Activated CD8-positive, alpha-beta memory T cell treated with anti-CD3 and anti-CD28 coated beads, Interleukin-2, amount 50 U/mL, for 4 hours (primary cell): ENCODE measurements around the gene RNF208.
"Not testable (repeated sequence)": the region's sequence is repeated elsewhere in the genome, so short reads cannot be mapped to it uniquely, and the experiment has no call there.

Experiments
- DNase-seq: peaks from one replicate; pipeline ENCODE4 v3.0.0-alpha.2; 2020

RNF208 gene, protein sequence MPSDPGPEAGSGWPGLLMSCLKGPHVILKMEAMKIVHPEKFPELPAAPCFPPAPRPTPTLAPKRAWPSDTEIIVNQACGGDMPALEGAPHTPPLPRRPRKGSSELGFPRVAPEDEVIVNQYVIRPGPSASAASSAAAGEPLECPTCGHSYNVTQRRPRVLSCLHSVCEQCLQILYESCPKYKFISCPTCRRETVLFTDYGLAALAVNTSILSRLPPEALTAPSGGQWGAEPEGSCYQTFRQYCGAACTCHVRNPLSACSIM

DNA sequence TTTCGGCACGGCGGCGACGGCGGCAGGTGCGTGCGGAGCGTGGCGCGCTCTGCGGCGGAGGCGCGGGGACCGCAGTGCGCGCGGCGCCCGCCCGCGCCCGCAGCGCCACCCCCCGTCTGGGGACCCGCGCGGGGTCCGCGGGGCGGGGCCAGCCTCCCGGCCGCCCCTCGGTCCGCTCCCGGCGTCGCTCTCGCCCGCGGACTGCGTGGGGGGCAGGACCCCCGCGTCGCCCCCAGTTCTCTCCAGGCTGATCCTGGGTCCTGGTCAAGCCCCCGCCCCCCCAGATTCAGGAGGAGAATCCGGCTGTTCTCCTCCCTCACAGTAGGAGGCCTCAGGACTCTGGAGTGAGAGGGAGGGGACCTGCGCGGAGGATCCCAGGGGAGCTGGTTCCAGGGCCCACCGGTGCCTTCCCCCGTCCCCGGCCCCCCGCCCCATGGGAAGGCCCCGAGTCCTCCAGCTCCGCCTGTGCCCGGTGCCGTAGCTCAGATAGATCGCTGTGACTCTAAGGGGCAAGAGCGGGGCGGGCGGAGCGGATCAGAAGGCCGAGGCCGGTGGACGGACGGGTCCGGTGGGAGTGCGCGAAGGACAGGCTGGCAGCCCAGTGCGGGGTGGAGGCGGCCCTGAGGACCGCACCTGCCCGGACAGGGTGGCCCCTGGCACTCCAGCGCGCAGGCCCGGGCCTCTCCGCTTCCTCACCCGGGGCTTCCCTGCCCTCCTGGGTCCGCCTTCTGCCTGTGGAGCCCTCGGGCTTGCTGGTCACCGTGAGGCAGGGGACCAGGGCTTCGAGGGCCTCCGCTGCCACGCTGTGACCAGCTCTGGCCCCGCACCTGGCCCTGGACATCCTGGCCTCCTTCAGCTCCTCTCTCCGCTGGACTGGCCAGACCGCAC lies at the start of gene RNF208:
Gene RNF208 (minus strand): TSS at position 51 of the 888 bp plus-strand sequence. CDS start 1,028 bp downstream, outside the sequence.
- no peak for DNase-seq

DNA sequence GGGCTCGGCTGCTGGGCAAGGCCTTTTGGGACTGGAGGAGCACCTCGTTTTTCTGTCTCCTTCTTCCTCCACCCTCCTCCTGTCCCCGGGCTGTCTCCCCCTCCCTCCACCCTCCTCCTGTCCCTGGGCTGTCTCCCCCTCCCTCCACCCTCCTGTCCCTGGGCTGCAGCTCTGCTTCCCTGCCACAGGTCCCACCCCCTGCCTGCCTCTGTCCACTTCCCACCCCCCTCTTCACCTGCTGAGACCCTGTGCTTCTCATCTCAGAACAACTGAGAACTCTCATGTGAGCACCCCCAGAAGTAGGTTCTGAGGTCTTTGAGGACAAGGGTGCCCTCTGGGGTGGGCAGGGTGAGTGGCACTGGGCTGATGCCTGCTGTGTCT lies 49.6 kb upstream of the RNF208 start:
- no peak for DNase-seq

DNA sequence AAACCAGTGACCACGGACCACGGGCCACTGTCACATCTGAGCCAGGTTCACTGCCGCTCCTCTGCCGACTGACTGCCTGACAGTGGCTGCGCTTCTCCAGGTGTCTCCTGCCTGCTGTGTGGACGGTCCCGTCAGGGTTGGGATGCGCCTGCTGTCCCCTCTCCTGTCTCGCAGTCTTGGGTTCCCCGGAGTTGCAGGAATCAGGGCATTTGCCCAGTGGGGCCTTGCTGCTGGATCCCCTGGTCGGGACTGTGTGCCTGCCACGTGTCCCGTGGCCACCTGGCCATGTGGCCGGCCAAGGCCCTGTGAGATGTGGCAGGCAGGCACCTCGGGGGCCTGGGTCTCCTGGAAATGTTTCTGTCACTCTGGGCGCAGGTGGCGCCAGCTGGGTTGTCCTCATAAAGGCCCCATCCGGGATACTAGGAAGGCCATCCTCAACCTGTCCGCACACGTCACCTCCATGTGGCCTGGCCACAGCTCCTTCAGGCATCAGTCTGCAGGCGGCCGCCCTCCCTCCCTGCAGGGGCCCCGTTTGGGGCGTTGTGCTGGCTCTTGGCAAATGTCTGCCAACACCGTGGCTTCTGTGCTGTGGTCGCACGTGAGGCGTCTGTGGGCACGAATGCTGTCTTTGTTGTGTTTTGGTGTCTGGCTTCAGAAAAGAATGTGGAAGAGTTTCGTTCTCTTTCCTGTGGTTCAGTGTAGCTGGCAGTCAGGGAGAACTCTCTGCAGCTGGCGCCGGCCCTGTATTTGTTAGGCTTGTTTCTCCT lies 49.1 kb upstream of the RNF208 start:
- no peak for DNase-seq

DNA sequence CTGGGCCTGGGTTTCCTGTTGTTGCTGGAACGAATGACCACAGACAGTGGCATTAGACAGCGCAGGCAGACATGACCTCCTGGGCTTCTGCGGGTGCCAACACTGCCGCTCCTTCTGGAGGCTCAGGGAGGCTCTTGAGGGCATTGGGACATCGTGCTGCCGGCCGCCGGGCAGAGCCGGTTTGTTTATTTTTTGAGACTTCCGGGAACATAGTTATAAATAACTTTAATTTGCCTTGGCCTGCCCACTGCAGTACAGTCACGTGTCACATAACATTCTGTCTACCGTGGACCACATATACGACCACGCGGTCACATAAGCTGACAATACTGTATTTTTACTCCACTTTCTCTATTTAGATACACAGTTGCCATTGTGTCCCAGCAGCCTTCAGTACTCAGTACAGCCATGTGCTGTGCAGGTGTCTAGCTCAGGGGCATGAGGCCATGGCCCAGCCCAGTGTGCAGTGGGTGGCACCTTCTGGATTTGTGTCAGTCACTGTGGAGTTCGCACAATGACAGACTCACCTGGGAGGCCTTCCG lies 47.3 kb upstream of the RNF208 start:
- DNase-seq, result no peak

DNA sequence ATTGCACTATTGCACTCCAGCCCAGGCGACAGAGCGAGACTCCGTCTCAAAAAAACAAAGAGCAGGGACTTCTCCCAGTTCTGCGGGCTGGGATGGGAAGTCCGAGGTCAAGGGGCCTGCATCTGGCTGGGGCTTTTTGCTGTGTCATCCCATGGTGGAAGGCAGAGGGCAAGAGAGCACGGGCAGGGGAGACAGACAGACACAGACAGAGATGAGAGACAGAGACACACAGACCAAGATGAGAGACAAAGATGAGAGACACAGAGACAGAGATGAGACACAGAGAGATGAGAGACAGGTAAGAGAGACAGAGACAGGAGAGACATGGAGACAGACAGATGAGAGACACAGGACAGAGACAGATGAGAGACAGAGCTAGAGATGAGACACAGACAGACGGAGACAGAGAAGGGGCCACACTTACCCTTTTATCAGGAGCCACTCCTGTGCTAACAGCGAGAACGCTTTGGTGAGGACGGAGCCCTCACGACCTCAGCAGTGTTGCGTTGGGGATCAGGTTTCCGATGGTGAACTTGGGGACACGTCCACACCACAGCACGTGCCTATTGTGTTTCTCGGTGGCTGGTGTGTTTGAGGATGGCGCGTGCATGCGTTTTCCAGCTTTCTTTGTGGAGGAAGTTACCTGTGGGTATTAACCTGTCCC lies 46.6 kb upstream of the RNF208 start:
- DNase-seq, result no peak

DNA sequence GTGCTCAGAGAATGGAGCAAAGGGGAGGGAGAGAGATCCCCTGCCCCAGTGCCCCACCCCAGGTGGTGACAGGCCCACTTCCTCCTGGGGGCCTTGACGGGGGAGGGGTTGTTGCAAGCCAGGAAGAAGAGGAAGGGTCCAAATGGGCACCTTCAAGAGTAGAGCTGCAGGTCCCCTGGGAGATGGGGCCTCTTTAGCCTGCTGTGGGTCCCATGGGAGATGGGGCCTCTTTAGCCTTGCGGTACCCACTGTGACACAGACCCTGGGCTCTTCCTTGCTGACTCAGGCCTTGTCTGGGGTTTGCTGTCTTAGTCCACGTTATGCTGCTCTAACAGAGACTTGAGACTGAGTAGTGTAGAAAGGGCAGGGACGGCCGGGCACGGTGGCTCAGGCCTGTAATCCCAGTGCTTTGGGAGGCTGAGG lies 45.9 kb upstream of the RNF208 start:
- DNase-seq, result no peak

DNA sequence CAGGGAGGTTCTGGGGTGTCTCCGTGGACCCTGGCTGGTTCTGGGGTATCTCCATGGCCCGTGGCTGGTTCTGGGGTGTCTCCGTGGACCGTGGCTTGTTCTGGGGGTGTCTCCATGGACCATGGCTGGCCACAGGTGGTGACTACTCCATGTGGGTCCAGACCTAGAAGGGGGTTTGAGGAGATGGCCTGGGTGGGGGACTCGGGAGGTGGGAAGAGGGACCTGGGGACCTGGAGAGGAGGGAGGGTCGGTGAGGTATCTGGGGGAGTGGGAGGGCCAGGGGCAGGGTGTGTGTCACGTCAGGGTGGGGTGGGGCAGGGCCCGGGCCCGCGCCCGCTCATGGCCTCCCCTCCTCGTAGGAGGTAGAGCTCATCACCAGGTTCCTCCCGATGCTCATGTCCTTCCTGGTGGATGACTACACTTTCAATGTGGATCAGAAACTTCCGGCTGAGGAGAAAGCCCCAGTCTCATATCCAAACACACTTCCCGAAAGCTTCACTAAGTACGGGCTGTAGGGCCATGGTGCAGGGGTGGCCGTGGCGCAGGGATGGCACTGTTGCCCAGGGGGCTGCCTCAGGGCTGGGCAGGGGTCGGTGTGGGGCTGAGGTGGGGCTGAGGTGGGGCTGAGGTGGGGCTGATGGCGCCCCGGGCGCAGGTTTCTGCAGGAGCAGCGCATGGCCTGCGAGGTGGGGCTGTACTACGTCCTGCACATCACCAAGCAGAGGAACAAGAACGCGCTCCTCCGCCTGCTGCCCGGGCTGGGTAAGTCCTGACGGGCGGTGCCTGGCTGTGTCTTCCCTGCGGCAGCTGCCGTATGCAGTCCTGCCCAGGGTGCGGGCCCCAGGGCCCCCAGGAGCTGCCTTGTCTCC lies 44.8 kb upstream of the RNF208 start:
- peak; percentile 15 for DNase-seq

DNA sequence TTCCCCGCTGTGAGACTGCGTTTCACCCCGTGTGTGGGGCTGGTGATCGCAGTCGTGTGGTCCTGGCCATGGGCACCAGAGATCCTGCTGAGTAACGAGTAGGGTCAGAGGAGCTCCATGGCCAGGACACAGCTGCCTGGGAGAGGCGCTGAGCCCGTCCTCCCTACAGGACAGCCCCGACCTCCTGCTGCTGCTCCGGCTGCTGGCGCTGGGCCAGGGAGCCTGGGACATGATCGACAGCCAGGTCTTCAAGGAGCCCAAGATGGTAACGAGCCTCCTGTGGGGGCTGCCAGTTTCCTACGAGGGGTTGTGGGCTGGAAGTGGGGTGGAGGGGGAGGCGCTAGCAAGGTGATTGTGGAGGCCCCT lies 44.1 kb upstream of the RNF208 start:
- DNase-seq, result no peak

DNA sequence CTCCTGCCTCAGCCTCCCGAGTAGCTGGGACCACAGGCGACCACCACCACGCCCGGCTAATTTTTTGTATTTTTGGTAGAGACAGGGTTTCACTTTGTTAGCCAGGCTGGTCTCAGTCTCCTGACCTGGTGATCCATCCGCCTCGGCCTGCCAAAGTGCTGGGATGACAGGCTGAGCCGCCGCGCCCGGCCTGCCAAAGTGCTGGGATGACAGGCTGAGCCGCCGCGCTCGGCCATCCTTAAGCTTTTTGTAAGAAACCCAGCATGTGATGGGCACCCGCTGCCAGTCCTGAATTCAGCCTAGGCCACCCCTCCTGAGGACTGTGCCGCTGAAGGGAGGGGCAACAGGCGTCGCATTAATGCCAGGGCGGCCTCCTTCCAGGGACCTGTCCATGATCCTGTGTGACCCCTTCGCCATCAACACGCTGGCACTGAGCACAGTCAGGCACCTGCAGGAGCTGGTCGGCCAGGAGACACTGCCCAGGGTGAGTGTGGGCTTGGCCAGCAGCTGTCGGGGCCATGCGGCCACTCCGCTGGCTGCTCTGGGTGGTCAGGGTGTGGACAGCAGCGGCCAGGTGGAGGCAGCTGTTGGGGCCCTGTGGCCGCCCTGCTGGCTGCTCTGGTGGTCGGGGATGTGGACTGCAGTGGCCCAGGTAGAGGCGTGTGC lies 43.6 kb upstream of the RNF208 start:
- no peak for DNase-seq

DNA sequence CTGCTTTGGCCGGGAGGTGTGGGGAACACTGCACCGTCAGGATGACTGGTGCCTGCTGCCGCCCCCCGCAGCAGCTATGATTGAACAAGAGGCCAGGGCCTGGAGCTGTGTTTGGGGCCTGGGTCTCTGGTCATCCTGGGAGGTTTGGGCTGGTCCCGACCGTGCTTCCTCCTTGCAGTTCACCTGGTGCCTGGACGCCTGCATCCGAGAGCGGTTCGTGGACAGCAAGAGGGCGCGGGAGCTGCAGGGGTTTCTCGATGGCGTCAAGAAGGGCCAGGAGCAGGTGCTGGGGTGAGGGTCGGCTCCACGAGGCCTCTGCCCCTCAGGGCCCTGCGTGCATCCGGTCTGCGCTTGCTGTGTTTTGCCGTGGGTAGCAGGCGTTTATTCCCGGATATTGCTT lies 42.0 kb upstream of the RNF208 start:
- DNase-seq, result no peak

DNA sequence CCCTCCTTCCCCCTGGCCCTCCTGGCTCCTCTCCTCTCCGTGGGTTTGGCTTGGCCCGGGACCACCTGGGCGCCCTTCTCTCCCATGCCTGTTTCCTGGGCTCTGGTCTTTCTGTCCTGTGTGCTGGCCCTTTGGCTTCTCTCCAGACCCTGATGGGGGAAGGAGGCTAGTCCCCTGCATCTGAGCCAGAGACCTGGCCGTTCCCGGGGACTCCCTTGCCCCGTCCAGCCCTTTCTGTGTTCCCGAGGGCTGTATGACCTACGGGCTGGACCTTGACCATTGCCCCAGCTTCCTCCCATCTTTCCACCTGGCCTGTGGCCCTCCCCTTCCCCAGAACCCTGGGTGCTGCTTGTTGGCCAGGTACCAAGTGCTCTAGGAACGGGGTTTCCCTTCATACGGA lies 41.5 kb upstream of the RNF208 start:
- no peak for DNase-seq

DNA sequence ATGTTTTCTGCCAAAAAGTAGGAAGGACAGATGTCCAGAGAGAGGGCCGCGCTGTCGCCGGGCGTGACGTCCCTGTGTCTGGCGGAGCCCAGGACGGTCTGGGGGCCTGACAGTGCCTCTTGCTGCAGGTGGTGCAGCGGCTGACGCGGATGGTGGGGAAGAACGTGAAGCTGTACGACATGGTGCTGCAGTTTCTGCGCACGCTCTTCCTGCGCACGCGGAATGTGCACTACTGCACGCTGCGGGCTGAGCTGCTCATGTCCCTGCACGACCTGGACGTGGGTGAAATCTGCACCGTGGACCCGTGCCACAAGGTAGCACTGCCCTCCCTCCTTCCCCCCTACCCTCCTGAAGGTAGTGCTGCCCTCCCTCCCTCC lies 40.9 kb upstream of the RNF208 start:
- no peak for DNase-seq

DNA sequence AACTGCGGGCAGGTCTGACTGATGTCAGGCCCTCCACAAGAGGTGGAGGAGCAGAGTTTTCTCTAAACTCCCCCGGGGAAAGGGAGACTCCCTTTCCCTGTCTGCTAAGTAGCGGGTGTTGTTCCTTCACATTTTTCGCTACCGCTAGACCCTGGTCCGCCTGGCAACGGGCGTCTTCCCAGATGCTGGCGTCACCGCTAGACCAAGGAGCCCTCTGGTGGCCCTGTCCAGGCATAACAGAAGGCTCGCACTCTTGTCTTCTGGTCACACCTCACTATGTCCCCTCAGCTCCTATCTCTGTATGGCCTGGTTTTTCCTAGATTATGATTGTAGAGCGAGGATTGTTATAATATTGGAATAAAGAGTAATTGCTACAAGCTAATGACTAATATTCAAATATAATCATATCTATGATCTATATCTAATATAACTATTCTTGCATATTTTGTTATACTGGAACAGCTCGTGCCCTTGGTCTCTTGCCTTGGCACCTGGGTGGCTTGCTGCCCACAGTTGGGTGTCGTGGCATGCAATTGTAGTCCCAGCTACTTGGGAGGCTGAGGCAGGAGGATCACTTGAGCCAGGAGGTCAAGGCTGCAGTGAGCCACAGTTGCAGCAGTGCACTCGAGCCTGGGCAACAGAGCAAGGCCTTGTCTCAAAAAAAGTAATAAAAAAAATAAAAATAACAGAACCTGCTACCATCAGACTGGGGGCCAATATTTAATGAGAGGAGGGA lies 40.3 kb upstream of the RNF208 start:
- DNase-seq, result not testable (repeated sequence)

DNA sequence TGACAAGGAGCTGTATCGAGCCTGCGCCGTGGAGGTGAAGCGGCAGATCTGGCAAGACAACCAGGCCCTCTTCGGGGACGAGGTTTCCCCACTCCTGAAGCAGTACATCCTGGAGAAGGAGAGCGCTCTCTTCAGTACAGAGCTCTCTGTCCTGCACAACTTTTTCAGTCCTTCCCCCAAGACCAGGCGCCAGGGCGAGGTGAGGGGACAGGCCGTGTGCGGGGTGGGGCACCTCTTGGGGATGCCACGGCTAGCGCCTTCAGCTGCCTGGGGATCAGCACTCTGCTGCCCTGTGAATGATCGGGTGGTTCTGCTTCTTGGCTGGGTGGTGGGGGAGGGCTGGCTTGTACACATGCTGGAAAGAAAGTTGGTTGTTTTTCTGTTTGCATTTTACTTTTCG lies 34.8 kb upstream of the RNF208 start:
- no peak for DNase-seq

DNA sequence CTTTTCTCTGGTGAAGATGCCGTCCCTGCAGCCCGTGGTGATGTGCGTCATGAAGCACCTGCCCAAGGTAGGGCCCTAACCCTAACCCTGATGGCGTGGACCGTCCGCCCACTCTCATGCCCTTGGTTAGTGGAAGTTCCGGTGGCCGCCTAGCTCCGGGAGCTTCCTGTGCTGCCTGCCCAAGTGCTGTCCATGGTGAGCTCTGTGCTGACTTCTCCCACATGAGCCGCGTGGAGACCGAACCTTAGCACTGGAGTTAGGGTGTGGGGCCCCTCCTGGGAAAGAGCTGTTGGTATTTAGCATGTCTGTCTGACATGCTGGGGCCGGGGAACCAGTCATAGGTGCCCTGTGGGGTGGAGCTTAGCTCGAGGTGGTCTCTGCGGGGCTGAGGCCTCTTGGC lies 34.3 kb upstream of the RNF208 start:
- DNase-seq, result no peak

DNA sequence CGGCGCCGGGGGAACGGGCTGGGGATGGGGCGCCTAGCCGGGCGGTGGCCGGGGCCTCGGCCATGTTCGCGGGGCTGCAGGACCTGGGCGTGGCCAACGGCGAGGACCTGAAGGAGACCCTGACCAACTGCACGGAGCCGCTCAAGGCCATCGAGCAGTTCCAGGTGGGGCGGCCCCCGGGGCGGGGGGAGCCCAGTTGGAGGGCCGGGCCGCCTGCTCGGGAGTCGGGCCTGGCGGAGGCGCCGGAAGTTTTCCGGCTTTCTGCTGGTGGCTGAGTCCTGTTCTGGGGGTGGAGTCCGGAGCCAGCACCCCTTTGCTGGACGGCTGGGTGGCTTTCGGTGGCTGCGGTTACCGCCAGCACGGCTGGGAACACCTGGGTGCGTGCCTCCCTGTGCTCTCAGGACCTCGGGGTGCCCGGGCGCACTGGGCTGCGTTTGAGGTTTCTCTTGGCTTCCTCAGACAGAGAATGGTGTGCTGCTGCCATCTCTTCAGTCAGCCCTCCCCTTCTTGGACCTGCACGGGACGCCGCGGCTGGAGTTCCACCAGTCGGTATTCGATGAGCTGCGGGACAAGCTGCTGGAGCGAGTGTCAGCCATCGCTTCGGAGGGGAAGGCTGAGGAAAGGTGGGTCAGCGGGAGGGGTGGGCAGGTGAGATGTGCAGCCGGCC lies 33.5 kb upstream of the RNF208 start:
- no peak for DNase-seq

DNA sequence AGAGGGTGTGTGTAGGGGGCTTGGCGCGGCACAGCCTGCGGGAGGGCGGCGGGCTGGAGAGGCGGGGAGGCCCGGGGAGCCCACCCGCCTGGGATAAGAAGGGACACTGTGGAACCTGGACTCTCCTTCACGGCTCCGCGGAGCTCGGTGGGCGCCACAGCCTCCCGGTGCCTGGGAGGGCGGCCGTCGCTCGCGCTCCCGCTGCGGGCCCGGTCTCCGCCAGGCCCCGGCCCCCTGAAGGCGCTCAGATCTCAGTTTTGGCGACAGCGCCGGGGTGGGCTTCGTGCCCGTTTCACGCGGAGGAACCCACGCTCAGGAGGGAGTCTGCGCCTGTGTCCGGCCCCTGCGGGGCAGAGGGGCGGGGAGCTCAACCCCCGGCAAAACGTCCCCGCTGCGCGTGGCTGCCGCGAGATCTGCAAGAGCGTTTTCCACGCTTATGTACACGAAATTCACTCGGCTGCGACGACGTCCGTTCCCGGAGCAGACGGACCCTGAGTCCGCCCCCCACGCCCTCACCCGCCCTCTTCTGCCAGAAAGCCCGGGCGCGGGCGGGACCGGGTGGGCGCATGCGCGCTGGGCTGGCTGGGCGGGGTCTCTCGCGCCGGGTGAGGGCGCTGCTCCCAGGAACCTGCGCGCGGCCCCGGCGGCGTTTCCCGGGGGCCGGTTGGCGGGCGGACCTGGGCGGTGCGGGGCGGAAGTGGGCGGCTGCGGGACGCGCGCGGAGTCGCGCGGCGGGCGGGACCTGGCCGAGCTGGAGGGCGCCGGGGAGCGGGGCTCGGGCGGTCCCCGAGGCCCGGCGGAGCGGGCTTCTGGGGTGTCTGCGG lies 32.8 kb upstream of the RNF208 start, which contains the start of gene NELFB:
Gene NELFB (plus strand): TSS at position 704 of the 824 bp plus-strand sequence.
- peak; percentile 97 for DNase-seq

DNA sequence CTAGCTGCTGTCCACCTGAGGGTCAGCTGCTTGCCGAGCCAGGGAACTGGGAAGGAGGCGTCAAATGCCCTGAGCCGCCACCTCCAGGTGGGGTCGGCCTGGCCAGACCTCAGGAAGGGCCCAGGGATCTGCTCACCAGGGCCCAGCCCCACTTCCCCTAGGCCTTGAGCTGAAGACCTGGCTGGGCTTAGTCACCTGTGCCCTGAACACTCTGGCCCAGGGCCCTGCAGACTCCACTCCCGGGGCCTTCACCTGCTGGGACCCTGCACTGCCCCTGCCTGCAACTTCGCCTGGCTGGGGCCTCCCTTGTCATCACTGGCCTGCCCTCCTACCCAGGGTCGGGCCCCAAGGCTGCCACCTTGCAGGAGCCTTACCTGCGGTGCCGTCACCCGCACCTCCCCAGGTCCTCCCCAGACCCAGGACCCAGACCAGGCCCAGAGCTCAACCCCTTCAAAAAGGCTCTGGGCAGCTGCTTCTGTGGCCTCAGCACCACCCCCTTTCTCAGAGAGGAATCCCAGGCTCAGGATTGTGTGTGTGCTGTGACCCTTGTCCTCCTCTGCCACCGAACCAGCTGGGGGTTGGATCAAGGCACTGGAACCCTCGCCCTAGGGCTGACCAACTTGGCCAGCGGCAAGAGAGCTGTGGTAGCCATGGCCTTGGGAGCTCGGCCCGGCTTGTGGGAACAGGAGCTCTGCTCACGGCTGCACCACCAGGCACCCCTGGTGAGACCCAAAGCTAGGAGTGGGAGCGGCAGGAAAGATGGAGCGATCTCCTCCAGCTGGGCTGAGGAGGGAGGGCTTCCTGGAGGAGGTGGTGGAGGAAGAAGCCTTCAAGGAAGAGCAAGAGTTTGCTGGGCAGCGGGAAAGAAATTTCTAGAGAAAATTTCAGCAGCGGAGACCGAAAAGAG lies 31.9 kb upstream of the RNF208 start:
- no peak for DNase-seq
